SK-N-SH (cell line): ENCODE measurements around the gene FAM222A. TPM values are rescaled to one million over a fixed set of nuclear protein-coding genes. Genes with fewer than 3 reads are reported as not detected.

ENCODE experiments used
- CTCF ChIA-PET: fragments of 300-600, 350-600 bp; formaldehyde crosslinking; extraction: SDS; loops from one replicate; lab custom pipeline; 2021; lab: Yijun Ruan, JAX
- POLR2A ChIA-PET: fragments of 350-600 bp; sonication (Branson Sonifier 250); formaldehyde crosslinking; extraction: SDS; loops from one replicate; lab custom pipeline; 2020; ENCODE audit warnings: antibody characterized with exemption, inconsistent platforms; lab: Yijun Ruan, JAX
- DNase-seq: peaks from one replicate; pipeline ENCODE4 v3.0.0; 2012
- H2AFZ ChIP-seq: fragments of 200-600 bp; sonication (generic); 2 replicates; pipeline ENCODE4 v1.8.1; 2016; ENCODE audit warnings: antibody characterized with exemption, mild to moderate bottlenecking, low read depth
- H3F3A ChIP-seq: fragments of 200-600 bp; sonication (generic); replicated peaks from 2 replicates; pipeline ENCODE3; 2016; ENCODE audit warnings: antibody characterized with exemption, mild to moderate bottlenecking; ENCODE audit not compliant: insufficient read depth
- H3K27ac ChIP-seq, 2 experiments: fragments of 200-500 bp in 1 of 2; fragments of 200-600 bp in 1 of 2; sonication (Bioruptor generic) in 1 of 2; sonication (generic), shearing (Covaris generic) in 1 of 2; 2 replicates each; pipeline versions ENCODE4 v1.5.1 to v1.6.1; 2014 to 2016; ENCODE audit warnings: low read depth in 2 of 2, inconsistent platforms in 1 of 2, low read length in 1 of 2, mild to moderate bottlenecking in 1 of 2, mixed read lengths in 1 of 2
- H3K27me3 ChIP-seq: fragments of 200-600 bp; sonication (generic), shearing (Covaris generic); 2 replicates; pipeline ENCODE4 v1.6.1; 2016; ENCODE audit warnings: mixed run types; ENCODE audit not compliant: insufficient read depth
- H3K36me3 ChIP-seq, 2 experiments: fragments of 200-500 bp in 1 of 2; fragments of 200-600 bp in 1 of 2; sonication (Bioruptor generic) in 1 of 2; sonication (generic) in 1 of 2; replicated peaks in 1 of 2; 2 replicates each; pipeline versions ENCODE3 to v1.5.1; 2014 to 2016; ENCODE audit warnings: low read length in 1 of 2, mild to moderate bottlenecking in 1 of 2; ENCODE audit not compliant: insufficient read depth in 2 of 2, control insufficient read depth in 1 of 2
- H3K4me1 ChIP-seq, 2 experiments: fragments of 200-500 bp in 1 of 2; fragments of 200-600 bp in 1 of 2; sonication (Bioruptor generic) in 1 of 2; sonication (generic), shearing (Covaris generic) in 1 of 2; 2 replicates each; pipeline versions ENCODE4 v1.5.1 to v1.6.1; 2014 to 2016; ENCODE audit warnings: low read depth in 1 of 2, low read length in 1 of 2, mixed run types in 1 of 2; ENCODE audit not compliant: insufficient read depth in 2 of 2, control insufficient read depth in 1 of 2
- H3K4me2 ChIP-seq: fragments of 200-600 bp; sonication (generic), shearing (Covaris generic); 2 replicates; pipeline ENCODE4 v1.6.1; 2017; ENCODE audit warnings: mixed run types
- H3K4me3 ChIP-seq, 2 experiments: fragments of 200-500 bp in 1 of 2; fragments of 200-600 bp in 1 of 2; sonication (Bioruptor generic) in 1 of 2; sonication (generic), shearing (Covaris generic) in 1 of 2; 2 replicates each; pipeline versions ENCODE4 v1.5.1 to v1.8.1; 2014 to 2016; ENCODE audit warnings: low read depth in 2 of 2, inconsistent platforms in 1 of 2, low read length in 1 of 2, mild to moderate bottlenecking in 1 of 2, mixed read lengths in 1 of 2, moderate library complexity in 1 of 2
- H3K79me2 ChIP-seq: fragments of 200-600 bp; sonication (generic); 2 replicates; pipeline ENCODE4 v1.8.1; 2017; ENCODE audit warnings: mild to moderate bottlenecking; ENCODE audit not compliant: insufficient read depth
- H3K9ac ChIP-seq: fragments of 200-600 bp; sonication (generic); 2 replicates; pipeline ENCODE4 v1.6.1; 2017; ENCODE audit warnings: mixed run types
- H3K9me2 ChIP-seq: fragments of 200-600 bp; sonication (generic); 2 replicates; pipeline ENCODE4 v1.6.1; 2017; ENCODE audit warnings: mixed run types
- H3K9me3 ChIP-seq: fragments of 200-600 bp; sonication (generic); 2 replicates; pipeline ENCODE4 v1.6.1; 2017; ENCODE audit warnings: mixed run types, mild to moderate bottlenecking, moderate library complexity
- H4K20me1 ChIP-seq: fragments of 200-600 bp; sonication (generic); 2 replicates; pipeline ENCODE4 v1.6.1; 2017; ENCODE audit warnings: mild to moderate bottlenecking, mixed run types; ENCODE audit not compliant: insufficient read depth
- CHD2 ChIP-seq: fragments of 150-350 bp; IDR thresholded peaks from 2 replicates; pipeline ENCODE4 v1.6.1; 2018; ENCODE audit warnings: low read length; ENCODE audit not compliant: partially characterized antibody
- EZH2phosphoT487 ChIP-seq: fragments of 200-600 bp; sonication (generic); IDR thresholded peaks from 2 replicates; pipeline ENCODE4 v1.6.1; 2017; ENCODE audit warnings: low read depth, mixed run types, mild to moderate bottlenecking, antibody characterized with exemption, moderate library complexity, borderline replicate concordance
- FOSL2 ChIP-seq: IDR thresholded peaks from 2 replicates; pipeline ENCODE4 v1.4.0; 2012; ENCODE audit warnings: low read depth, mild to moderate bottlenecking, moderate library complexity, borderline replicate concordance
- GATA2 ChIP-seq: sonication (generic); formaldehyde crosslinking; IDR thresholded peaks from 2 replicates; pipeline ENCODE4 v1.5.0; 2020; ENCODE audit warnings: mild to moderate bottlenecking, missing genetic modification reagents
- MAX ChIP-seq: IDR thresholded peaks from 2 replicates; pipeline ENCODE4 v1.4.0; 2012; ENCODE audit warnings: low read depth
- MXI1 ChIP-seq: IDR thresholded peaks from 2 replicates; pipeline ENCODE4 v1.6.1; 2012; ENCODE audit warnings: mild to moderate bottlenecking, low read depth, low read length, improper control_type of control experiment
- NRF1 ChIP-seq: IDR thresholded peaks from 2 replicates; pipeline ENCODE4 v1.6.1; 2012; ENCODE audit warnings: low read depth, mild to moderate bottlenecking, low read length
- POLR2AphosphoS5 ChIP-seq: IDR thresholded peaks from 2 replicates; pipeline ENCODE4 v1.6.1; 2012; ENCODE audit warnings: low read depth, low read length
- RCOR1 ChIP-seq: fragments of 150-350 bp; IDR thresholded peaks from 2 replicates; pipeline ENCODE4 v1.6.1; 2017; ENCODE audit warnings: antibody characterized with exemption, low read length
- RFX5 ChIP-seq: IDR thresholded peaks from 2 replicates; pipeline ENCODE4 v1.6.1; 2012; ENCODE audit warnings: mild to moderate bottlenecking, improper control_type of control experiment, low read length
- RXRA ChIP-seq: IDR thresholded peaks from 2 replicates; pipeline ENCODE4 v1.4.0; 2012; ENCODE audit warnings: low read depth, mild to moderate bottlenecking, borderline replicate concordance
- WGBS: methylation state at CpG from one replicate; pipeline ENCODE4 v1.1.6; 2017; ENCODE audit warnings: low lambda C conversion rate; 5-methylcytosine and 5-hydroxymethylcytosine counted together
- polyA plus RNA-seq, 3 experiments: library from polyadenylated mRNA; depleted of rRNA; stranded (reverse); fragments of >200 nt; gene quantifications; 2 replicates each; pipeline ENCODE4 v1.2.3, GENCODE V29; 2012
- TF ChIP-seq, protein P1 (sequence below): IDR thresholded peaks from 2 replicates; pipeline ENCODE4 v1.4.0; 2012; ENCODE audit warnings: low read depth, borderline replicate concordance
- TF ChIP-seq, protein P2 (sequence below): IDR thresholded peaks from 2 replicates; pipeline ENCODE4 v1.6.1; 2012; ENCODE audit warnings: mild to moderate bottlenecking, low read depth, low read length, moderate library complexity
- TF ChIP-seq, protein P3 (sequence below): fragments of 150-350 bp; IDR thresholded peaks from 2 replicates; pipeline ENCODE4 v1.6.1; 2017; ENCODE audit warnings: antibody characterized with exemption, low read length, low read depth, borderline replicate concordance
- TF ChIP-seq, protein P4 (sequence below): IDR thresholded peaks from 2 replicates; pipeline ENCODE4 v1.4.0; 2012; ENCODE audit warnings: low read depth, borderline replicate concordance

FAM222A gene
- polyA plus RNA-seq, 1 of the 3 experiments (the other 2 are of a cell fraction): 1.6 TPM

- H3K9me3 ChIP-seq: no peaks in the 10 kb centered on the region
- no peak overlapping the region for H2AFZ ChIP-seq
- H3K9me2 ChIP-seq: no peaks in the 10 kb centered on the region
- H3F3A ChIP-seq: no peaks in the 10 kb centered on the region
- H3K27me3 ChIP-seq: no peaks in the 10 kb centered on the region
- WGBS: 78% methylated on average over 2 of the region's 2 CpGs
- ChIA-PET POLR2A (no interaction called here), CTCF (no interaction called here)
- no peak overlapping the region for H3K4me3 ChIP-seq
- no peak overlapping the region for H3K9ac ChIP-seq
- H3K27ac ChIP-seq: no peak overlapping the region
- H3K4me2 ChIP-seq: no peak overlapping the region
- H3K79me2 ChIP-seq: no peaks in the 10 kb centered on the region
- H3K36me3 ChIP-seq: no peaks in the 10 kb centered on the region
- no peaks in the 10 kb centered on the region for H4K20me1 ChIP-seq
- DNase-seq: no peak
- TF ChIP-seq, protein P1, sequence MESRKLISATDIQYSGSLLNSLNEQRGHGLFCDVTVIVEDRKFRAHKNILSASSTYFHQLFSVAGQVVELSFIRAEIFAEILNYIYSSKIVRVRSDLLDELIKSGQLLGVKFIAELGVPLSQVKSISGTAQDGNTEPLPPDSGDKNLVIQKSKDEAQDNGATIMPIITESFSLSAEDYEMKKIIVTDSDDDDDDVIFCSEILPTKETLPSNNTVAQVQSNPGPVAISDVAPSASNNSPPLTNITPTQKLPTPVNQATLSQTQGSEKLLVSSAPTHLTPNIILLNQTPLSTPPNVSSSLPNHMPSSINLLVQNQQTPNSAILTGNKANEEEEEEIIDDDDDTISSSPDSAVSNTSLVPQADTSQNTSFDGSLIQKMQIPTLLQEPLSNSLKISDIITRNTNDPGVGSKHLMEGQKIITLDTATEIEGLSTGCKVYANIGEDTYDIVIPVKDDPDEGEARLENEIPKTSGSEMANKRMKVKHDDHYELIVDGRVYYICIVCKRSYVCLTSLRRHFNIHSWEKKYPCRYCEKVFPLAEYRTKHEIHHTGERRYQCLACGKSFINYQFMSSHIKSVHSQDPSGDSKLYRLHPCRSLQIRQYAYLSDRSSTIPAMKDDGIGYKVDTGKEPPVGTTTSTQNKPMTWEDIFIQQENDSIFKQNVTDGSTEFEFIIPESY: no peak
- no peak for TF ChIP-seq MAX
- TF ChIP-seq MXI1: no peak
- TF ChIP-seq RFX5: no peak
- TF ChIP-seq CHD2: no peak
- TF ChIP-seq RCOR1: no peak
- TF ChIP-seq RXRA: no peak
- no peak for TF ChIP-seq GATA2 (CRISPR knock-in tag)
- no peak for TF ChIP-seq NRF1
- TF ChIP-seq, protein P2, sequence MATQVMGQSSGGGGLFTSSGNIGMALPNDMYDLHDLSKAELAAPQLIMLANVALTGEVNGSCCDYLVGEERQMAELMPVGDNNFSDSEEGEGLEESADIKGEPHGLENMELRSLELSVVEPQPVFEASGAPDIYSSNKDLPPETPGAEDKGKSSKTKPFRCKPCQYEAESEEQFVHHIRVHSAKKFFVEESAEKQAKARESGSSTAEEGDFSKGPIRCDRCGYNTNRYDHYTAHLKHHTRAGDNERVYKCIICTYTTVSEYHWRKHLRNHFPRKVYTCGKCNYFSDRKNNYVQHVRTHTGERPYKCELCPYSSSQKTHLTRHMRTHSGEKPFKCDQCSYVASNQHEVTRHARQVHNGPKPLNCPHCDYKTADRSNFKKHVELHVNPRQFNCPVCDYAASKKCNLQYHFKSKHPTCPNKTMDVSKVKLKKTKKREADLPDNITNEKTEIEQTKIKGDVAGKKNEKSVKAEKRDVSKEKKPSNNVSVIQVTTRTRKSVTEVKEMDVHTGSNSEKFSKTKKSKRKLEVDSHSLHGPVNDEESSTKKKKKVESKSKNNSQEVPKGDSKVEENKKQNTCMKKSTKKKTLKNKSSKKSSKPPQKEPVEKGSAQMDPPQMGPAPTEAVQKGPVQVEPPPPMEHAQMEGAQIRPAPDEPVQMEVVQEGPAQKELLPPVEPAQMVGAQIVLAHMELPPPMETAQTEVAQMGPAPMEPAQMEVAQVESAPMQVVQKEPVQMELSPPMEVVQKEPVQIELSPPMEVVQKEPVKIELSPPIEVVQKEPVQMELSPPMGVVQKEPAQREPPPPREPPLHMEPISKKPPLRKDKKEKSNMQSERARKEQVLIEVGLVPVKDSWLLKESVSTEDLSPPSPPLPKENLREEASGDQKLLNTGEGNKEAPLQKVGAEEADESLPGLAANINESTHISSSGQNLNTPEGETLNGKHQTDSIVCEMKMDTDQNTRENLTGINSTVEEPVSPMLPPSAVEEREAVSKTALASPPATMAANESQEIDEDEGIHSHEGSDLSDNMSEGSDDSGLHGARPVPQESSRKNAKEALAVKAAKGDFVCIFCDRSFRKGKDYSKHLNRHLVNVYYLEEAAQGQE: no peak
- no peak for TF ChIP-seq FOSL2
- TF ChIP-seq, protein P3, sequence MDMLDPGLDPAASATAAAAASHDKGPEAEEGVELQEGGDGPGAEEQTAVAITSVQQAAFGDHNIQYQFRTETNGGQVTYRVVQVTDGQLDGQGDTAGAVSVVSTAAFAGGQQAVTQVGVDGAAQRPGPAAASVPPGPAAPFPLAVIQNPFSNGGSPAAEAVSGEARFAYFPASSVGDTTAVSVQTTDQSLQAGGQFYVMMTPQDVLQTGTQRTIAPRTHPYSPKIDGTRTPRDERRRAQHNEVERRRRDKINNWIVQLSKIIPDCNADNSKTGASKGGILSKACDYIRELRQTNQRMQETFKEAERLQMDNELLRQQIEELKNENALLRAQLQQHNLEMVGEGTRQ: no peak
- no peak for TF ChIP-seq EZH2phosphoT487
- TF ChIP-seq, protein P4, sequence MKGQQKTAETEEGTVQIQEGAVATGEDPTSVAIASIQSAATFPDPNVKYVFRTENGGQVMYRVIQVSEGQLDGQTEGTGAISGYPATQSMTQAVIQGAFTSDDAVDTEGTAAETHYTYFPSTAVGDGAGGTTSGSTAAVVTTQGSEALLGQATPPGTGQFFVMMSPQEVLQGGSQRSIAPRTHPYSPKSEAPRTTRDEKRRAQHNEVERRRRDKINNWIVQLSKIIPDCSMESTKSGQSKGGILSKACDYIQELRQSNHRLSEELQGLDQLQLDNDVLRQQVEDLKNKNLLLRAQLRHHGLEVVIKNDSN: no peak
- TF ChIP-seq POLR2AphosphoS5: no peak
- no peaks in the 10 kb centered on the region; a peak in 1 of 4 replicates for H3K4me1 ChIP-seq
Observed at GRCh38 chr12:109664402-109664801, 49.2 kb upstream of the FAM222A start.
